OCI-LY3 (cell line): ENCODE data around the gene TMEM164.

Source experiments
- H2AFZ ChIP-seq: fragments of 200-600, 300-600 bp; shearing (Covaris generic); 2 replicates; pipeline ENCODE4 v1.6.0; 2014; ENCODE audit warnings: antibody characterized with exemption, low read depth, low read length
- H3K27ac ChIP-seq: fragments of 200-600, 300-600 bp; sonication (generic); 2 replicates; pipeline ENCODE4 v1.5.1; 2014; ENCODE audit warnings: mild to moderate bottlenecking, low read length, moderate library complexity, mixed read lengths
- H3K27me3 ChIP-seq: fragments of 200-600, 300-600 bp; sonication (generic); 2 replicates; pipeline ENCODE4 v1.6.1; 2014; ENCODE audit warnings: low read depth, low read length, mixed read lengths
- H3K36me3 ChIP-seq: fragments of 200-600, 300-600 bp; sonication (generic); replicated peaks from 2 replicates; pipeline ENCODE3; 2014; ENCODE audit warnings: low read depth, low read length, mixed read lengths
- H3K4me1 ChIP-seq: fragments of 300-600, 200-600 bp; sonication (generic); 2 replicates; pipeline ENCODE4 v1.6.1; 2014; ENCODE audit warnings: low read length, mixed read lengths
- H3K4me2 ChIP-seq: fragments of 200-600, 300-600 bp; sonication (generic); 2 replicates; pipeline ENCODE4 v1.6.1; 2014; ENCODE audit warnings: low read length, mixed read lengths
- H3K4me3 ChIP-seq: fragments of 300-600, 200-600 bp; sonication (generic); 2 replicates; pipeline ENCODE4 v1.5.1; 2014; ENCODE audit warnings: antibody characterized with exemption, mild to moderate bottlenecking, low read length, moderate library complexity
- H3K79me2 ChIP-seq: fragments of 300-600, 200-600 bp; shearing (Covaris generic); 2 replicates; pipeline ENCODE4 v1.6.1; 2014; ENCODE audit warnings: mild to moderate bottlenecking, low read length, mixed read lengths
- H3K9ac ChIP-seq: fragments of 300-600, 200-600 bp; shearing (Covaris generic); 2 replicates; pipeline ENCODE4 v1.6.0; 2014; ENCODE audit warnings: mild to moderate bottlenecking, low read length, moderate library complexity
- H3K9me3 ChIP-seq: fragments of 200-600, 300-600 bp; shearing (Covaris generic); 2 replicates; pipeline ENCODE4 v1.6.1; 2014; ENCODE audit warnings: low read length, mixed read lengths; ENCODE audit not compliant: insufficient read depth
- H4K20me1 ChIP-seq: fragments of 200-600, 300-600 bp; sonication (generic); 2 replicates; pipeline ENCODE4 v1.6.1; 2016; ENCODE audit warnings: low read length, mixed read lengths; ENCODE audit not compliant: insufficient read depth
- CTCF ChIP-seq: fragments of 200-600, 300-600 bp; sonication (generic); IDR thresholded peaks from 2 replicates; pipeline ENCODE4 v1.5.1; 2014; ENCODE audit warnings: antibody characterized with exemption, low read length, low read depth
- EZH2phosphoT487 ChIP-seq: fragments of 200-600 bp; shearing (Covaris generic); IDR thresholded peaks from 2 replicates; pipeline ENCODE4 v1.6.1; 2018; ENCODE audit warnings: antibody characterized with exemption, mixed run types, low read depth

Gene TMEM164

GRCh38 chrX:110008011-110008635, 5.2 kb downstream of the TMEM164 start:
- Histone ChIP-seq H3K9me3 (no peaks in the 10 kb centered on the region), H3K79me2 (peaks cover 88% of the 10 kb centered on the region), H3K36me3 (peaks cover 40% of the 10 kb centered on the region), H4K20me1 (no peaks in the 10 kb centered on the region), H3K27ac (peak overlapping the region; percentile 87), H3K27me3 (no peaks in the 10 kb centered on the region), H3K4me2 (peak overlapping the region; percentile 77), H3K4me3 (peak overlapping the region; percentile 60), H3K9ac (peak overlapping the region; percentile 58), H2AFZ (no peak overlapping the region), H3K4me1 (peaks cover 51% of the 10 kb centered on the region)
- TF ChIP-seq CTCF: no peak
- no peak for TF ChIP-seq EZH2phosphoT487

GRCh38 chrX:110012818-110013485, 10.0 kb downstream of the TMEM164 start:
- Histone ChIP-seq H3K27me3 (no peaks in the 10 kb centered on the region), H3K4me3 (no peak overlapping the region), H3K4me2 (no peak overlapping the region), H2AFZ (no peak overlapping the region), H3K79me2 (peaks cover 54% of the 10 kb centered on the region), H3K27ac (no peak overlapping the region), H3K9ac (no peak overlapping the region), H3K36me3 (peaks cover 47% of the 10 kb centered on the region), H3K9me3 (no peaks in the 10 kb centered on the region), H4K20me1 (peaks cover 3% of the 10 kb centered on the region; the same call in 1 of the 2 replicates), H3K4me1 (peaks cover 20% of the 10 kb centered on the region)
- TF ChIP-seq EZH2phosphoT487 (no peak), CTCF (no peak)

GRCh38 chrX:110013968-110014367, 11.1 kb downstream of the TMEM164 start:
- Histone ChIP-seq H3K27me3 (no peaks in the 10 kb centered on the region), H3K79me2 (peaks cover 45% of the 10 kb centered on the region), H3K4me1 (peaks cover 10% of the 10 kb centered on the region), H2AFZ (no peak overlapping the region), H3K9me3 (no peaks in the 10 kb centered on the region), H3K9ac (no peak overlapping the region), H3K4me3 (no peak overlapping the region), H4K20me1 (peaks cover 3% of the 10 kb centered on the region; the same call in 1 of the 2 replicates), H3K36me3 (peaks cover 43% of the 10 kb centered on the region), H3K4me2 (no peak overlapping the region), H3K27ac (no peak overlapping the region)
- TF ChIP-seq CTCF (no peak), EZH2phosphoT487 (no peak)

- Histone ChIP-seq H3K27me3 (no peaks in the 10 kb centered on the region), H4K20me1 (peaks cover 3% of the 10 kb centered on the region; the same call in 1 of the 2 replicates), H3K27ac (no peak overlapping the region), H3K4me3 (no peak overlapping the region), H3K4me1 (peaks cover 7% of the 10 kb centered on the region), H3K4me2 (no peak overlapping the region), H3K36me3 (peaks cover 41% of the 10 kb centered on the region), H3K79me2 (peaks cover 38% of the 10 kb centered on the region), H3K9ac (no peak overlapping the region), H3K9me3 (no peaks in the 10 kb centered on the region), H2AFZ (no peak overlapping the region)
- TF ChIP-seq EZH2phosphoT487 (no peak), CTCF (no peak)
These were observed 12.1 kb downstream of the TMEM164 start for GRCh38 chrX:110015032-110015431.
